ENCODE data around the gene PTGIR.

GRCh38 chr19:46606681-46607447 is 18.0 kb downstream of the PTGIR start:
- TF ChIP-seq CTCF (IDR thresholded peaks at IDR 0.05): no peak
- no peak for TF ChIP-seq POLR2A (IDR thresholded peaks at IDR 0.05)
